Esophagus (tissue), 2 donors: Measurements from ENCODE around the gene FRMD8. TPM values are rescaled to one million over a fixed set of nuclear protein-coding genes. Genes with fewer than 3 reads are reported as not detected.

Source experiments
- H3K27ac ChIP-seq, 2 donors: one replicate each; pipeline ENCODE4 v1.5.1; 2013; ENCODE audit warnings: low read depth in 2 of 2, mild to moderate bottlenecking in 2 of 2, inconsistent platforms in 1 of 2, low read length in 1 of 2, moderate library complexity in 1 of 2
- H3K27me3 ChIP-seq, 2 donors: one replicate each; pipeline ENCODE4 v1.6.1; 2013; ENCODE audit warnings: low read length in 2 of 2, control low read depth in 1 of 2, mild to moderate bottlenecking in 1 of 2; ENCODE audit not compliant: insufficient read depth in 2 of 2, control insufficient read depth in 1 of 2
- H3K36me3 ChIP-seq, 2 donors: one replicate each; pipeline ENCODE4 v1.6.1; 2013; ENCODE audit warnings: low read length in 1 of 2; ENCODE audit not compliant: control insufficient read depth in 2 of 2, insufficient read depth in 2 of 2
- H3K4me1 ChIP-seq, 2 donors: one replicate each; pipeline ENCODE4 v1.6.1; 2013; ENCODE audit warnings: low read length in 1 of 2; ENCODE audit not compliant: control insufficient read depth in 2 of 2, insufficient read depth in 2 of 2
- H3K4me3 ChIP-seq, 2 donors: one replicate each; pipeline ENCODE4 v1.5.1; 2013; ENCODE audit warnings: low read length in 2 of 2, mild to moderate bottlenecking in 2 of 2, low read depth in 1 of 2, moderate library complexity in 1 of 2
- H3K9me3 ChIP-seq, 2 donors: one replicate each; pipeline ENCODE4 v1.6.1; 2013; ENCODE audit warnings: mild to moderate bottlenecking in 2 of 2, low read depth in 1 of 2, low read length in 1 of 2, moderate library complexity in 1 of 2; ENCODE audit not compliant: control insufficient read depth in 2 of 2, insufficient read depth in 1 of 2
- WGBS, 2 donors: extraction: QIAGEN DNeasy Blood & Tissue Kit; methylation state at CpG; one replicate each; pipeline ENCODE4 v1.1.7; 2013; 5-methylcytosine and 5-hydroxymethylcytosine counted together
- polyA plus RNA-seq, 2 donors: library from polyadenylated mRNA; stranded (reverse); fragments of 200-250 nt; gene quantifications; one replicate each; pipeline ENCODE4 v1.2.3, GENCODE V29; 2013
- donor health status: healthy with polysubstance abuse.
- donor health status: Bipolar disorder and iron deficiency.

The FRMD8 gene
- polyA plus RNA-seq, 2 donors: 25.2 to 27.8 TPM

DNA sequence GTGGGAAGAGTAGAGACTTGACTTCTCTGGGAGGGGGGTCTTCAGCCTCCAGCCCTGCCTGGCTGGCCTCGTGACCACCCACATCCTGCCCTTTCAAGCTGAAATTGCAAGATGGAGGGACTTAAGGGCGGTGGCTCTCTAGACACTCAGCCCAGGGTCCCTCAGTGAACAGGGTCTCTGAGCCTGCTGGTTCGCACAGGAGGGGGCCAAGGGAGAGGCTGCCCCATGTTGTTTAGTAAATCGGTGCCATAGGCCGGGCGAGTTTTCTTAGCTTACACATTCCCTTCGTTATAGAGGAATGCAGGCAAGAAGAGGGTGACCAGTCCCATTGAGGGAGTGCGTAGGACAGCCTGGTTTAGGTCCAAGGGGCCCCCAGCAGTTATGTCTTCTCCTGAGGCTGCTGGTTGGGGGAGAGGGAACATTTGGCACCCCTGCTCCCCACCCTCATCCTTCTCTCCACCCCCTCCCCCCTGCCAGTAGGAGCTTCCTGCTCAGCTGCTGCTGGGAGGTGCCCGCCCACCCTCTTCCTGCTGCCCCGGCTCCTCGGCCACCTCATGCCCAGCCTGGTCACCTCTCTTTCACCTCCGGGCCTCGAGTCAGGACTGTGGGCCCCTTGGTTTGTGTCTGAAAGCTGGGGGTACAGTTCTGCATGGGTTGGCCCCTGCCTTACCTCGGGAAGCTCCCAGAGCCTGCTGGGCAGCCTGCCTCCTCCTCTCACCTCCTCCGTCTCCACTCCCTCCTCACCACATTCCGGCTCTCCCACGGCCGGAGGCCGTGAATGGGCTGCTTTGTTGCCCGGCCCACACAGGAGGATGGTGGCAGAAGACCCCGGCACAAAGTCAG lies 3.9 kb downstream of the FRMD8 start:
- Histone ChIP-seq H3K4me3 (peak overlapping the region; percentile 33 to 35), H3K9me3 (no peaks in the 10 kb centered on the region), H3K27ac (peak overlapping the region; percentile 49 to 58), H3K4me1 (peaks cover 17 to 29% of the 10 kb centered on the region in 2 donors), H3K27me3 (no peaks in the 10 kb centered on the region), H3K36me3 (peaks cover 9 to 47% of the 10 kb centered on the region in 2 donors)
- WGBS, 2 donors: 44 to 52% methylated on average over 21 of the region's 21 CpGs

DNA sequence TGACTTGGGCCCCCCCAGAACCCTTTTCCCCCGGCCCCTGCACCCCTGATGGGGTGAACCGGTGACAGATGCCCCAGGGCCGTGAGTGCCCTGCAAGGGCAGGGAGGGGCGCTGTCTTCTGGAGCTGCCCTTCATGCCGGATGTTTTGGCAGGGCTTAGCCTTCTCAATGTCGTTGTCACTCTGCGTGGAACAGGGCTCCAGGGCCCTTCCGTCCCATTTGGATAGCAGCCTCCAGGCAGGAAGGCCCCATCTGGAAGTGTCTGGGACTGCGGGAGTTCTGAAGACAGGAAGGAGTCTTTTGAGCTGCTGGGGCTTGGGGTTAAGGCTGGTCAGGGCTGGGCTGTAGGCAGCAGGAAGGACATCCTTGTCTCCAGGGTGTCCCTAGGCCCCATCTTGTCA lies 4.6 kb downstream of the FRMD8 start:
- 40 to 45% methylated on average over 8 to 9 of the region's 9 CpGs for WGBS, 2 donors
- Histone ChIP-seq H3K27me3 (no peaks in the 10 kb centered on the region), H3K4me3 (peak overlapping the region; percentile 33 to 35), H3K4me1 (peaks cover 17 to 28% of the 10 kb centered on the region in 2 donors), H3K27ac (peak overlapping the region; percentile 49 to 58), H3K9me3 (no peaks in the 10 kb centered on the region), H3K36me3 (peaks cover 9 to 50% of the 10 kb centered on the region in 2 donors)

DNA sequence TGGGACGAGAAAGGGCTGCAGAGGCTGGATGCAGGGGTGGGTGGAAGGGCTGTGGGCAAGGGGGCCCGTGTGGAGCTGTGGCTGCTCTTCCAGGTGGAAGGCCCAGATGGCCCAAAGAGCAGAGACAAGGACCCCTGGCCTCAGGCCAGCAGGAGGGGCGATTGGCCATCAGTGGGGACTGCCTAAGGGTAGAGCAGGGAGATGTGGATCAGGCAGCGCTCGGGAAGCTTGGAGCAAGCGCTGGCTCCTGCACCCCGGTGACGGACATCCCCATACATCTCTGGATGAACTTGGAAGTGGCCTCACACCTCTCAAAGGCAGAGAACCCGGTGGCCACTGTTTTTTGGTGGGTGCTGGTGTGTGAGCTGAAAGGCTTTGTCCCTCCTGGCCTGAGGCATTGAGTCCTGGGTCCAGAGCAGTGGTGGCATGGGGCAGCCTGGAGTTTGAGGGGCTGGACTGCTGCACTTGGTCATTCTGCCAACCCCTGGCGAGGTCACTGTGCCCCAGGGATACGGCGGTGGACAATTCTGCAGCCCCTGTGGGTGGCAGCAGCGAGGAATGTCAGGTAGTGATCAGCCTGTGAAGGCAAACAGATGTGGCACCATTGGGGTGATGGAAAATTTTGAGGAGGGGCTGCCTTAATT lies 5.9 kb downstream of the FRMD8 start:
- 84 to 85% methylated on average over 13 of the region's 13 CpGs for WGBS, 2 donors
- Histone ChIP-seq H3K27ac (no peak overlapping the region), H3K9me3 (no peaks in the 10 kb centered on the region), H3K27me3 (no peaks in the 10 kb centered on the region), H3K4me1 (peaks cover 17 to 26% of the 10 kb centered on the region in 2 donors), H3K4me3 (no peak overlapping the region), H3K36me3 (peaks cover 9 to 63% of the 10 kb centered on the region in 2 donors)

DNA sequence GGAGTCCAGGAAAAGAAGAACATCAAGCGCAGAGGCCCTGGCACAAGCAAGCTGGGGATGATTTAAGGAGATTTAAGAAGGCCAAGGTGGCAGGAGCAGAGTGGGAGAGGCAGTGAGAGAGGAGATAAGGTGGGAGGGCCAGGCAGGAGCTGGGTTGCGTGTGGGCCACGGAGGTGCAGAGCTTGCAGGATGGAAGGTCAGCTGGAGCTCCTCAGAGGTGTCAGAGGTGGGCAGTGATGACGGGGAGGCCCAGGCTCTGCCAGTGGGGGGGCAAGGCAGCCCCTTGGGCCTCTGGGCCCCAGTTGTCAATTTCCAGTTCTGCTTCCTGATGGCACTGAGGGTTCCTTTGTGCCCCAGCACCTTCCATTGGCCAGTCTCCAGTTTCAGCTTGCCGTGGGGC lies 6.5 kb downstream of the FRMD8 start:
- 88 to 90% methylated on average over 5 of the region's 5 CpGs for WGBS, 2 donors
- Histone ChIP-seq H3K27me3 (no peaks in the 10 kb centered on the region), H3K4me3 (no peak overlapping the region), H3K9me3 (no peaks in the 10 kb centered on the region), H3K36me3 (peaks cover 9 to 66% of the 10 kb centered on the region in 2 donors), H3K4me1 (peaks cover 17 to 24% of the 10 kb centered on the region in 2 donors), H3K27ac (no peak overlapping the region)

- 88% methylated on average over 17 of the region's 17 CpGs for WGBS, 2 donors
Observed at GRCh38 chr11:65393513-65394079, 7.2 kb downstream of the FRMD8 start.

GRCh38 chr11:65394125-65394536 lies 7.7 kb downstream of the FRMD8 start:
- H3K27ac ChIP-seq: no peak overlapping the region
- peaks cover 15 to 16% of the 10 kb centered on the region in 2 donors for H3K4me1 ChIP-seq
- no peaks in the 10 kb centered on the region for H3K9me3 ChIP-seq
- H3K4me3 ChIP-seq: no peak overlapping the region
- peaks cover 14 to 72% of the 10 kb centered on the region in 2 donors for H3K36me3 ChIP-seq
- 95 to 96% methylated on average over 20 of the region's 20 CpGs for WGBS, 2 donors
- H3K27me3 ChIP-seq: no peaks in the 10 kb centered on the region

More at GRCh38 chr11:65393513-65394079, 7.2 kb downstream of the FRMD8 start:
- Histone ChIP-seq H3K27ac (no peak overlapping the region), H3K27me3 (no peaks in the 10 kb centered on the region), H3K4me1 (peaks cover 17 to 22% of the 10 kb centered on the region in 2 donors), H3K4me3 (no peak overlapping the region), H3K9me3 (no peaks in the 10 kb centered on the region), H3K36me3 (peaks cover 13 to 71% of the 10 kb centered on the region in 2 donors)

DNA sequence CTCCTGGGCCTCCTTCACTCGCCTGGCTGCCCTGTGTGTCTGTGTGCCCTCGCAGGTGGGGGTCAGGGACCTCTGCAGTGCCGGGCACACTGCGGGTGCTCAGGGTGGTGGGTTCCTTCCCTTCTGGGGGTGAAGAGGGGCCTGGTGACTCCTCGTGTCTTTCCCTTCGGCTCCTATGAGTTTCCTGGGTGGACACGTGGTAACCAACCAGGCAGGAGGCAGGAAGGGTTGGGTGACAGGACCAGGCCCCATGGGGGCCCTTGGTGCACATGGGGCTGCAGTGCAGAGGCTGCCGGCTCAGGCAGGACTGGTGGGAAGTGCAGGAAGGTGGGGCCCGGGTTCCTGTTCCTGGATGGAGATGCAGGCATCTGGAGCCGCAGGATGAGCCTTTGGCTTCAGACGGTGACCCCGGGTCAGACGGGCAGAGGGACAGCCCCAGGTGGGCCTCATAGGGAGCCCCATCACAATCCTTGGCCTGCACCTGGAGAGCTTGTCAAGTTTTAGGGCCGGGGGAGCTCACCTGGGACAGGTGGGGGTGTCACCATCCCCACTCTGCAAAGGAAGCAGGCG lies 9.6 kb downstream of the FRMD8 start:
- H3K36me3 ChIP-seq: peaks cover 24 to 72% of the 10 kb centered on the region in 2 donors
- no peaks in the 10 kb centered on the region for H3K9me3 ChIP-seq
- H3K27me3 ChIP-seq: no peaks in the 10 kb centered on the region
- 88 to 90% methylated on average over 15 of the region's 15 CpGs for WGBS, 2 donors
- H3K27ac ChIP-seq: no peak overlapping the region
- peaks cover 0 to under 1% of the 10 kb centered on the region in 2 donors for H3K4me1 ChIP-seq
- H3K4me3 ChIP-seq: no peak overlapping the region

- no peaks in the 10 kb centered on the region for H3K9me3 ChIP-seq
- no peak overlapping the region for H3K4me3 ChIP-seq
- H3K27me3 ChIP-seq: no peaks in the 10 kb centered on the region
- 93% methylated on average over 38 of the region's 38 CpGs for WGBS, 2 donors
- no peak overlapping the region for H3K27ac ChIP-seq
- peaks cover 19 to 73% of the 10 kb centered on the region in 2 donors for H3K36me3 ChIP-seq
- H3K4me1 ChIP-seq: no peaks in the 10 kb centered on the region
Observed at GRCh38 chr11:65396769-65397745, 10.6 kb downstream of the FRMD8 start.
